Psoas muscle (tissue), 8 donors: ENCODE results near the gene CSF2. TPM values are rescaled to one million over a fixed set of nuclear protein-coding genes. Genes with fewer than 3 reads are reported as not detected.

ENCODE experiments used
- ATAC-seq, 4 donors: fragments of 200-7000 bp; cut with Tn5 transposase; one replicate each; pipeline ENCODE4 v1.9.1; 2020; ENCODE audit warnings: moderate library complexity in 3 of 4, mild to moderate bottlenecking in 2 of 4
- DNase-seq, 2 donors: peaks; one replicate each; pipeline ENCODE4 v3.0.0-alpha.2; 2020
- H3K27ac ChIP-seq: fragments of 200-600 bp; one replicate; pipeline ENCODE4 v1.8.0; 2022
- H3K27me3 ChIP-seq, 3 donors: fragments of 200-600 bp in 1 of 3; one replicate each; pipeline versions ENCODE4 v1.6.1 to v1.8.0; 2013 to 2022; ENCODE audit warnings: low read length in 2 of 3, mild to moderate bottlenecking in 2 of 3, moderate library complexity in 1 of 3; ENCODE audit not compliant: insufficient read depth in 3 of 3
- H3K36me3 ChIP-seq, 2 donors: fragments of 200-600 bp in 1 of 2; one replicate each; pipeline versions ENCODE4 v1.6.1 to v1.8.0; 2013 to 2022; ENCODE audit warnings: low read depth in 1 of 2, mild to moderate bottlenecking in 1 of 2, moderate library complexity in 1 of 2; ENCODE audit not compliant: insufficient read depth in 1 of 2
- H3K4me1 ChIP-seq: fragments of 200-600 bp; one replicate; pipeline ENCODE4 v1.8.0; 2022
- H3K4me3 ChIP-seq: fragments of 200-600 bp; one replicate; pipeline ENCODE4 v1.8.0; 2022; ENCODE audit warnings: mild to moderate bottlenecking
- H3K9me3 ChIP-seq: fragments of 200-600 bp; one replicate; pipeline ENCODE4 v1.8.0; 2022
- WGBS, 3 donors: extraction: QIAGEN DNeasy Blood & Tissue Kit; methylation state at CpG; one replicate each; pipeline versions ENCODE4 v1.1.6 to v1.1.7; 2013; 5-methylcytosine and 5-hydroxymethylcytosine counted together
- intact Hi-C, 2 donors: fragments of 100-400 bp; cut with DNase I; formaldehyde crosslinking; loops; one replicate each; pipeline versions ENCODE4 v1.11.0 to v1.14.2; 2022
- polyA plus RNA-seq, 3 donors: library from polyadenylated mRNA; stranded (reverse); fragments of 200-250 nt; gene quantifications; one replicate each; pipeline ENCODE4 v1.2.3, GENCODE V29; 2013
- total RNA-seq, 4 donors: library from RNA; stranded (reverse); fragmentation: NEBNext Ultra II Directional in 2 of 4; extraction: Animal tissue kit (Norgen Biotek cat#: 25700) in 2 of 4; gene quantifications; one replicate each; pipeline versions ENCODE4 v1.2.1 to v1.2.4, GENCODE V29; 2021 to 2023
- TF ChIP-seq, protein P1 (sequence below): fragments of 200-600 bp; IDR thresholded peaks from one replicate; pipeline ENCODE4 v1.8.0; 2022; ENCODE audit warnings: antibody characterized with exemption
- donor health status: healthy with polysubstance abuse.
- donor health status: DM: no; HTN: no; CAD: no; lungs with moderate emphysema.
- donor health status: Bipolar disorder and iron deficiency.
- donor health status: healthy.
- donor health status: DM: yes; HTN: yes; CAD: no.
- donor health status: DM: no; HTN: no; CAD: no.
- donor health status: DM: no; HTN: no; CAD: no.
- donor health status: DM: yes; HTN: yes; CAD: no.

CSF2 gene
- total and polyA plus RNA-seq, 7 donors, result 0.14 TPM; not detected in 6

DNA sequence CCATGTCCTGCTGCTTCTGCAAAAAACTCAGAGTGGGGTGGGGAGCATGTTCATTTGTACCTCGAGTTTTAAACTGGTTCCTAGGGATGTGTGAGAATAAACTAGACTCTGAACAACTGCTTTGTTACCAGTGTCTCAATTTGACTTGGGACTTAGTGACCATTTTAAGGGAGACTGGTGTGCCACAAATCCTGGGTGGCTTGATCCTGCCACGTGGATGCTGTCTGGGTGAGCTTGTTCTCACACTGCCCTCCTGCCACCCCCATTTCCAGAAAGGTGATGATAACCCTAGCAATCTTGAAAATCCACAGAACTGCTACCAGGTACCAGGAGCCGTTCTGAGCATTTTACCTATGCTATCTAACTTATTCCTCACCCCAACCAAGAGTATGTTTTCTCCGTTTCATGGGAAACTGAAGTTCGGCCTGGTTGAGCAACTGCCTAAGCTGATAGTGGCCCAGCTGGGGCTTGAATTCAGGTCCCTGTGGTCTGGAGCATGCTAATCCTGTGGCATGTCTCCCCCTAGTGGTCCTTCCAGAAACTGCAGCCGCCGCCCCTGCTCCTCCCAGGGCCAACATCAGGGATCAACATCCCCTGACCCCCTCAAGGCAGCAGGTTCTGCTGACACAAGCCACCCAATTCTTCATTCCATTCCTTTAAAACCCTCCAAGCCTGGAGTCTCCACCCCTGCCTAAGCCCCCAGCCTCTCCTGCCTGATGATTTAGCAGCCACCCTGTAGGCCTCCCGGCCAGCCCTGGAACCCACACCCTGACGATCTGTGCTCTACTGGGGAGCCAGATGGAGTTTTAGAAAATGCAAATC is 10.3 kb upstream of the CSF2 start:
- DNase-seq (peak; percentile 66 to 82), ATAC-seq (peak; percentile 71 to 90 (median 81))
- H3K9me3 ChIP-seq, result no peaks in the 10 kb centered on the region
- no peaks in the 10 kb centered on the region for H3K36me3 ChIP-seq
- TF ChIP-seq, protein P1, sequence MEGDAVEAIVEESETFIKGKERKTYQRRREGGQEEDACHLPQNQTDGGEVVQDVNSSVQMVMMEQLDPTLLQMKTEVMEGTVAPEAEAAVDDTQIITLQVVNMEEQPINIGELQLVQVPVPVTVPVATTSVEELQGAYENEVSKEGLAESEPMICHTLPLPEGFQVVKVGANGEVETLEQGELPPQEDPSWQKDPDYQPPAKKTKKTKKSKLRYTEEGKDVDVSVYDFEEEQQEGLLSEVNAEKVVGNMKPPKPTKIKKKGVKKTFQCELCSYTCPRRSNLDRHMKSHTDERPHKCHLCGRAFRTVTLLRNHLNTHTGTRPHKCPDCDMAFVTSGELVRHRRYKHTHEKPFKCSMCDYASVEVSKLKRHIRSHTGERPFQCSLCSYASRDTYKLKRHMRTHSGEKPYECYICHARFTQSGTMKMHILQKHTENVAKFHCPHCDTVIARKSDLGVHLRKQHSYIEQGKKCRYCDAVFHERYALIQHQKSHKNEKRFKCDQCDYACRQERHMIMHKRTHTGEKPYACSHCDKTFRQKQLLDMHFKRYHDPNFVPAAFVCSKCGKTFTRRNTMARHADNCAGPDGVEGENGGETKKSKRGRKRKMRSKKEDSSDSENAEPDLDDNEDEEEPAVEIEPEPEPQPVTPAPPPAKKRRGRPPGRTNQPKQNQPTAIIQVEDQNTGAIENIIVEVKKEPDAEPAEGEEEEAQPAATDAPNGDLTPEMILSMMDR, result peak; percentile 96
- H3K27ac ChIP-seq, result no peak overlapping the region
- intact Hi-C loops, result loop anchor here in 1 of 2 donors (5.0 to 10.0 kb wide), 3 partner anchors 122 to 471 kb away; no protein-coding TSS in a partner anchor
- H3K4me3 ChIP-seq, result no peak overlapping the region
- H3K4me1 ChIP-seq, result no peaks in the 10 kb centered on the region
- WGBS, 3 donors, result 38 to 49% (median 42%) methylated on average over 9 of the region's 9 CpGs
- H3K27me3 ChIP-seq, result no peaks in the 10 kb centered on the region

DNA sequence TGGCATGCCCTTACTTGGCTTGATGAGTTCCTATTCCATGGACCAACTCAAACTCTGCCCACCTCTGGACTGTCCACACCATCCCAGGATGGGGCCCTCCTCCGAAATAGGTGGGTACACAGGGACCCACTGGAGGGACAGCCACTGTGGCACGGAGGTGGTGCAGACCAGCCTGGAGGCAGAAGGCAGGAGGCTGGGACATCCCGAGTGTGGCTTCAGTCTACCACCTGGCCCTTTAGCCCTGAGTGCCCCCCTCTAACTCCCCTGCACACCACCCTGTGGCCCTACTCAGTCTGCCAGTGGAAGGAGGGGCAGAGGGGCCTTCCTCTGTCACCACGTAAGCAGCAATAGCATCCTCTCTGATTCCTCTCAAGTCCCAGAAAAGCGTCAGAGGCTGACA is 9.4 kb upstream of the CSF2 start:
- Histone ChIP-seq H3K9me3 (no peaks in the 10 kb centered on the region), H3K27me3 (no peaks in the 10 kb centered on the region), H3K4me3 (no peak overlapping the region), H3K27ac (no peak overlapping the region), H3K36me3 (no peaks in the 10 kb centered on the region), H3K4me1 (no peaks in the 10 kb centered on the region)
- intact Hi-C loops, result loop anchor here in 1 of 2 donors (5.0 to 10.0 kb wide), 3 partner anchors 121 to 472 kb away; no protein-coding TSS in a partner anchor
- ATAC-seq (no peak), DNase-seq (peak in 1 of 2 donors; percentile 38)
- WGBS, 3 donors, result 74 to 79% (median 78%) methylated on average over 5 of the region's 5 CpGs
- TF ChIP-seq, protein P1, result no peak

- Histone ChIP-seq H3K4me1 (no peaks in the 10 kb centered on the region), H3K4me3 (no peak overlapping the region), H3K27me3 (no peaks in the 10 kb centered on the region), H3K27ac (no peak overlapping the region), H3K9me3 (no peaks in the 10 kb centered on the region), H3K36me3 (no peaks in the 10 kb centered on the region)
- 82 to 85% (median 84%) methylated on average over 10 to 11 of the region's 11 CpGs for WGBS, 3 donors
- TF ChIP-seq, protein P1, result peak; percentile 89
- peak; percentile 72 to 87 (median 76) for ATAC-seq
- DNase-seq, result peak; percentile 56 to 75
- intact Hi-C loops, result loop anchor here in 1 of 2 donors (5.0 to 10.0 kb wide), 3 partner anchors 120 to 473 kb away; no protein-coding TSS in a partner anchor
Measured at GRCh38 chr5:132064738-132065331, 8.8 kb upstream of the CSF2 start.

DNA sequence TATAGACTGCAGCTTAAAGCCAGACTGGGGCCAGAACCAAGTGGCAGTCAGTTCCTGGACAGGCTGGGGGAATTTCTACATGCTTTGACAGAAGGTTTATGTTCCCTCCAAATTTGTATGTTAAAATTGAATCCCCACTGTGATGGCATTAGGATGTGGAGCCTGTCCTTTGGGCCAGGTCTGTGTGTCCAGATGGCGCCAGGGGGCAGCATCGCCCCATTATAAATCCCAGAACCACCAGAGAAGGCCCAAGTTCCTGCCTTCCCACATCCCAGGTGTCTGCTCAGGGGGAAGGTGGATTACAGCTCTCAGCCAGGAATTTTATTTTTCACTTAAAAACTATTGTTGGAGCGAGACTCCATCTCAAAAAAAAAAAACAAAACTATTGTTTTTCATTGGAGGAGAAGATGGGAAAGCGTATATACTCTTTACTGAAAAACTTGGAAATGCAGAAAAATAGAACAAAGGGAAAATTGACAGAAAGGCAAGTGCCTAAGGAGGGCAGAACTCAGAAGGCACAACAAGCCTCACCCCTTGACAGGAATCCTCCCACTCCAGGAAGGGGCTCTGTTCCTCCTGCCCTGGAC is 8.1 kb upstream of the CSF2 start:
- H3K27me3 ChIP-seq, result no peaks in the 10 kb centered on the region
- ATAC-seq (peak in 1 of 4 donors; percentile 59), DNase-seq (peak in 1 of 2 donors; percentile 57)
- H3K36me3 ChIP-seq, result no peaks in the 10 kb centered on the region
- intact Hi-C loops, result loop anchor here in 1 of 2 donors (10.0 kb wide), 1 partner anchor 119 kb away; no protein-coding TSS in a partner anchor
- H3K4me3 ChIP-seq, result no peak overlapping the region
- H3K27ac ChIP-seq, result no peak overlapping the region
- TF ChIP-seq, protein P1, result peak; percentile 32
- no peaks in the 10 kb centered on the region for H3K4me1 ChIP-seq
- WGBS, 3 donors, result 69 to 77% (median 73%) methylated on average over 4 of the region's 4 CpGs
- no peaks in the 10 kb centered on the region for H3K9me3 ChIP-seq
